PC-9 (cell line): ENCODE measurements around the gene ZNF396. TPM values are rescaled to one million over a fixed set of nuclear protein-coding genes. Genes with fewer than 3 reads are reported as not detected.

Source experiments
- BruUV-seq: library from RNA; stranded (reverse); fragments of 400-500 nt; replicated peaks from 2 replicates; lab custom pipeline; 2021; lab: Mats Ljungman, UMichigan
- CTCF ChIA-PET: fragments of 300-600 bp; sonication (Branson Sonifier 250); formaldehyde crosslinking; loops from one replicate; lab custom pipeline; 2022; ENCODE audit warnings: antibody characterized with exemption; lab: Charles Lee
- POLR2A ChIA-PET: fragments of 300-600 bp; sonication (Branson Sonifier 250); formaldehyde crosslinking; loops from one replicate; lab custom pipeline; 2022; ENCODE audit warnings: antibody characterized with exemption; ENCODE audit not compliant: unreplicated experiment; lab: Charles Lee
- DNase-seq, 2 experiments: peaks; one replicate each; pipeline versions ENCODE4 v3.0.0 to v3.0.0-alpha.2; 2015 to 2022; ENCODE audit warnings: mixed read lengths in 1 of 2
- H2AFZ ChIP-seq: fragments of 200-600 bp; sonication (generic); 2 replicates; pipeline ENCODE4 v1.8.1; 2017; ENCODE audit warnings: antibody characterized with exemption
- H3F3A ChIP-seq: fragments of 200-600 bp; sonication (generic); 2 replicates; pipeline ENCODE4 v1.8.1; 2017; ENCODE audit warnings: antibody characterized with exemption, mild to moderate bottlenecking, low read depth; ENCODE audit not compliant: insufficient read depth
- H3K27ac ChIP-seq: fragments of 200-600 bp; sonication (generic); 2 replicates; pipeline ENCODE4 v1.6.1; 2016; ENCODE audit warnings: mixed run types
- H3K27me3 ChIP-seq: fragments of 200-600 bp; sonication (generic); 2 replicates; pipeline ENCODE4 v1.6.1; 2016; ENCODE audit warnings: low read depth, mixed run types; ENCODE audit not compliant: insufficient read depth
- H3K36me3 ChIP-seq: fragments of 200-600 bp; sonication (generic); 2 replicates; pipeline ENCODE4 v1.6.1; 2016; ENCODE audit warnings: low read depth, mixed run types
- H3K4me1 ChIP-seq: fragments of 200-600 bp; sonication (generic); replicated peaks from 2 replicates; pipeline ENCODE4 v1.6.1; 2016; ENCODE audit warnings: mixed run types; ENCODE audit not compliant: insufficient read depth
- H3K4me2 ChIP-seq: fragments of 200-600 bp; sonication (generic); 2 replicates; pipeline ENCODE4 v1.6.1; 2017; ENCODE audit warnings: mixed run types
- H3K4me3 ChIP-seq: fragments of 200-600 bp; sonication (generic); 2 replicates; pipeline ENCODE4 v1.6.1; 2016; ENCODE audit warnings: mixed run types
- H3K79me2 ChIP-seq: fragments of 200-600 bp; sonication (generic); 2 replicates; pipeline ENCODE4 v1.6.1; 2017; ENCODE audit warnings: low read depth, mixed run types
- H3K9me2 ChIP-seq: fragments of 200-600 bp; sonication (generic); 2 replicates; pipeline ENCODE4 v1.8.1; 2017; ENCODE audit warnings: mild to moderate bottlenecking; ENCODE audit not compliant: insufficient read depth
- H3K9me3 ChIP-seq: fragments of 200-600 bp; sonication (generic); 2 replicates; pipeline ENCODE4 v1.8.1; 2016; ENCODE audit warnings: low read depth; ENCODE audit not compliant: insufficient read depth
- H4K20me1 ChIP-seq: fragments of 200-600 bp; sonication (generic); 2 replicates; pipeline ENCODE4 v1.8.1; 2017; ENCODE audit not compliant: insufficient read depth
- CTCF ChIP-seq: fragments of 200-600 bp; sonication (generic); conservative IDR thresholded peaks from 2 replicates; pipeline ENCODE4 v1.6.1; 2017; ENCODE audit warnings: mixed run types, antibody characterized with exemption, mild to moderate bottlenecking, moderate library complexity
- EZH2 ChIP-seq: fragments of 200-600 bp; sonication (generic); IDR thresholded peaks from 2 replicates; pipeline ENCODE4 v1.8.0; 2017; ENCODE audit warnings: antibody characterized with exemption, low read depth
- intact Hi-C: fragments of 100-400 bp; cut with micrococcal nuclease; formaldehyde crosslinking; loops from one replicate; pipeline ENCODE4 v1.10.0; 2022; ENCODE audit not compliant: unreplicated experiment
- total RNA-seq: library from RNA; stranded (reverse); gene quantifications from 2 replicates; pipeline ENCODE4 v1.2.3, GENCODE V29; 2021

The ZNF396 gene
- total RNA-seq, 1 experiment from 2014 or later: 1.9 TPM

- CTCF ChIA-PET: no interaction called here
- no TSS peak for BruUV-seq
These were observed 2.4 kb downstream of the ZNF396 start for GRCh38 chr18:35374708-35375107.

GRCh38 chr18:35371412-35372195 lies 5.5 kb downstream of the ZNF396 start:
- H3K27ac ChIP-seq: no peak overlapping the region
- no peaks in the 10 kb centered on the region for H3K4me1 ChIP-seq
- no peaks in the 10 kb centered on the region for H3K36me3 ChIP-seq
- no peaks in the 10 kb centered on the region for H4K20me1 ChIP-seq
- intact Hi-C loops: no loop called here
- H2AFZ ChIP-seq: no peak overlapping the region
- no peak for DNase-seq
- no peaks in the 10 kb centered on the region for H3K27me3 ChIP-seq
- no peaks in the 10 kb centered on the region for H3K9me2 ChIP-seq
- BruUV-seq: no TSS peak
- ChIA-PET CTCF (no interaction called here), POLR2A (no interaction called here)
- no peaks in the 10 kb centered on the region for H3K79me2 ChIP-seq
- H3K9me3 ChIP-seq: no peaks in the 10 kb centered on the region
- no peak overlapping the region for H3K4me2 ChIP-seq
- TF ChIP-seq CTCF: no peak
- no peak for TF ChIP-seq EZH2
- no peaks in the 10 kb centered on the region for H3F3A ChIP-seq
- H3K4me3 ChIP-seq: no peak overlapping the region

More at GRCh38 chr18:35374708-35375107, 2.4 kb downstream of the ZNF396 start:
- Histone ChIP-seq H3K36me3 (no peaks in the 10 kb centered on the region), H4K20me1 (no peaks in the 10 kb centered on the region), H3K27me3 (no peaks in the 10 kb centered on the region), H3K27ac (no peak overlapping the region), H3K9me2 (no peaks in the 10 kb centered on the region), H3K79me2 (no peaks in the 10 kb centered on the region), H3K9me3 (no peaks in the 10 kb centered on the region), H3K4me1 (no peaks in the 10 kb centered on the region), H3K4me2 (no peak overlapping the region), H3F3A (no peaks in the 10 kb centered on the region), H2AFZ (no peak overlapping the region), H3K4me3 (no peak overlapping the region)
- TF ChIP-seq EZH2: no peak
- no peak for TF ChIP-seq CTCF
- intact Hi-C loops: no loop called here
- no peak for DNase-seq
- POLR2A ChIA-PET: no interaction called here

- Histone ChIP-seq H3K27me3 (no peaks in the 10 kb centered on the region), H3K27ac (no peak overlapping the region), H3K36me3 (no peaks in the 10 kb centered on the region), H3K4me2 (no peak overlapping the region), H3K9me3 (no peaks in the 10 kb centered on the region), H2AFZ (no peak overlapping the region), H3K4me3 (no peak overlapping the region), H4K20me1 (no peaks in the 10 kb centered on the region), H3F3A (no peaks in the 10 kb centered on the region), H3K4me1 (no peaks in the 10 kb centered on the region), H3K9me2 (no peaks in the 10 kb centered on the region), H3K79me2 (no peaks in the 10 kb centered on the region)
- DNase-seq: no peak
- ChIA-PET POLR2A (no interaction called here), CTCF (no interaction called here)
- intact Hi-C loops: no loop called here
- TF ChIP-seq CTCF (no peak), EZH2 (no peak)
- BruUV-seq: no TSS peak
These were observed 8.0 kb downstream of the ZNF396 start for GRCh38 chr18:35369126-35369525.
